T1000 (cell line): ENCODE measurements around the gene SREK1IP1.
"Not testable (repeated sequence)": the region's sequence is repeated elsewhere in the genome, so short reads cannot be mapped to it uniquely, and the experiment has no call there.

Experiments used
- DNase-seq: peaks from one replicate; lab custom pipeline; 2025; ENCODE audit warnings: mixed read lengths; lab: John Stamatoyannopoulos, UW

Gene SREK1IP1

GRCh38 chr5:64763948-64764503 lies 4.5 kb downstream of the SREK1IP1 start:
- no peak for DNase-seq

GRCh38 chr5:64759960-64760660 lies 8.4 kb downstream of the SREK1IP1 start:
- DNase-seq, result no peak

- no peak for DNase-seq
Measured at GRCh38 chr5:64758901-64759300, 9.6 kb downstream of the SREK1IP1 start.

GRCh38 chr5:64754066-64754465 lies 14.4 kb downstream of the SREK1IP1 start:
- DNase-seq, result no peak

GRCh38 chr5:64749385-64749784 lies 19.1 kb downstream of the SREK1IP1 start:
- DNase-seq, result no peak

- no peak for DNase-seq
Measured at GRCh38 chr5:64746446-64746845, 22.0 kb downstream of the SREK1IP1 start.

GRCh38 chr5:64744914-64745313 lies 23.6 kb downstream of the SREK1IP1 start:
- DNase-seq, result no peak

- DNase-seq, result no peak
Measured at GRCh38 chr5:64742821-64743220, 25.7 kb downstream of the SREK1IP1 start.

GRCh38 chr5:64742411-64742810 lies 26.1 kb downstream of the SREK1IP1 start:
- DNase-seq, result no peak

GRCh38 chr5:64727150-64727549 lies 41.3 kb downstream of the SREK1IP1 start:
- DNase-seq, result no peak

GRCh38 chr5:64722588-64722987 lies 45.9 kb downstream of the SREK1IP1 start:
- no peak for DNase-seq

- not testable (repeated sequence) for DNase-seq
Measured at GRCh38 chr5:64714495-64714894, 54.0 kb downstream of the SREK1IP1 start.

- no peak for DNase-seq
Measured at GRCh38 chr5:64707191-64707590, 61.3 kb downstream of the SREK1IP1 start.

- not testable (repeated sequence) for DNase-seq
Measured at GRCh38 chr5:64706074-64706473, 62.4 kb downstream of the SREK1IP1 start.

- no peak for DNase-seq
Measured at GRCh38 chr5:64700765-64701164, 67.7 kb downstream of the SREK1IP1 start.

- DNase-seq, result not testable (repeated sequence)
Measured at GRCh38 chr5:64696414-64696813, 72.1 kb downstream of the SREK1IP1 start.

- no peak for DNase-seq
Measured at GRCh38 chr5:64693636-64694035, 74.9 kb downstream of the SREK1IP1 start.

GRCh38 chr5:64691291-64691690 lies 77.2 kb downstream of the SREK1IP1 start:
- no peak for DNase-seq

- no peak for DNase-seq
Measured at GRCh38 chr5:64690417-64691151, 77.9 kb downstream of the SREK1IP1 start, which contains the start of gene SHISAL2B. Gene SHISAL2B (plus strand): TSS chr5:64690503. CDS start chr5:64690624, 121 bp downstream.

GRCh38 chr5:64690104-64690416 lies 78.4 kb downstream of the SREK1IP1 start:
- no peak for DNase-seq

- no peak for DNase-seq
Measured at GRCh38 chr5:64688965-64689364, 79.5 kb downstream of the SREK1IP1 start.

GRCh38 chr5:64688391-64688790 lies 80.1 kb downstream of the SREK1IP1 start:
- no peak for DNase-seq

- DNase-seq, result no peak
Measured at GRCh38 chr5:64685866-64686265, 82.6 kb downstream of the SREK1IP1 start.
